B cell (primary cell): ENCODE results near the gene PAM. TPM values are rescaled to one million over a fixed set of nuclear protein-coding genes. Genes with fewer than 3 reads are reported as not detected.
"Not testable (repeated sequence)": the region's sequence is repeated elsewhere in the genome, so short reads cannot be mapped to it uniquely, and the experiment has no call there.

Experiments
- ATAC-seq: fragments of 200-7000 bp; cut with Tn5 transposase; one replicate; pipeline ENCODE4 v1.10.0; 2021; ENCODE audit warnings: low read depth, mild to moderate bottlenecking, moderate number of reproducible peaks, moderate library complexity
- CTCF ChIA-PET: fragments of 350-600 bp; sonication (Branson Sonifier 250); formaldehyde crosslinking; loops from one replicate; lab custom pipeline; 2021; ENCODE audit warnings: antibody characterized with exemption, inconsistent platforms; lab: Charles Lee
- POLR2A ChIA-PET: fragments of 350-600 bp; sonication (Branson Sonifier 250); formaldehyde crosslinking; loops from one replicate; lab custom pipeline; 2021; ENCODE audit warnings: antibody characterized with exemption; lab: Charles Lee
- DNase-seq: peaks from one replicate; pipeline ENCODE4 v3.0.0; 2013
- H2AFZ ChIP-seq: 2 replicates; pipeline ENCODE4 v1.6.1; 2012; ENCODE audit warnings: mild to moderate bottlenecking, low read depth, low read length; ENCODE audit not compliant: insufficient read depth, poor library complexity, severe bottlenecking
- H3K27ac ChIP-seq, 2 donors: 1 replicate in 1 of 2; 2 replicates in 1 of 2; pipeline ENCODE4 v1.5.1; 2012 to 2013; ENCODE audit warnings: low read length in 2 of 2, mild to moderate bottlenecking in 2 of 2, moderate library complexity in 1 of 2
- H3K27me3 ChIP-seq, 4 experiments: fragments of 200-600 bp in 1 of 4; sonication (generic) in 1 of 4; replicated peaks in 1 of 4; 1 replicate in 2 of 4; 2 replicates in 2 of 4; pipeline versions ENCODE4 v1.6.1 to v1.7.0; 2013 to 2016; ENCODE audit warnings: low read length in 3 of 4, mild to moderate bottlenecking in 2 of 4, mixed read lengths in 1 of 4, moderate library complexity in 1 of 4; ENCODE audit not compliant: insufficient read depth in 4 of 4, control insufficient read depth in 3 of 4; ENCODE audit errors: control extremely low read depth in 1 of 4
- H3K36me3 ChIP-seq, 2 experiments: replicated peaks in 1 of 2; 1 replicate in 1 of 2; 2 replicates in 1 of 2; pipeline versions ENCODE4 v1.6.1 to v1.7.1; 2013; ENCODE audit warnings: low read length in 1 of 2; ENCODE audit not compliant: insufficient read depth in 2 of 2, control insufficient read depth in 1 of 2; ENCODE audit errors: control extremely low read depth in 1 of 2, extremely low read depth in 1 of 2
- H3K4me1 ChIP-seq, 2 donors: fragments of 200-600 bp in 1 of 2; sonication (generic) in 1 of 2; 1 replicate in 1 of 2; 2 replicates in 1 of 2; pipeline versions ENCODE4 v1.5.1 to v1.6.1; 2013 to 2017; ENCODE audit warnings: low read length in 2 of 2; ENCODE audit not compliant: control insufficient read depth in 2 of 2, insufficient read depth in 2 of 2
- H3K4me2 ChIP-seq: replicated peaks from 2 replicates; pipeline ENCODE3; 2012; ENCODE audit warnings: mild to moderate bottlenecking, low read depth, low read length; ENCODE audit not compliant: poor library complexity, severe bottlenecking
- H3K4me3 ChIP-seq, 5 experiments: fragments of 200-600 bp in 1 of 5; sonication (generic) in 1 of 5; 1 replicate in 3 of 5; 2 replicates in 2 of 5; pipeline versions ENCODE4 v1.5.1 to v1.7.0; 2011 to 2016; ENCODE audit warnings: low read length in 4 of 5, mild to moderate bottlenecking in 4 of 5, low read depth in 2 of 5, control low read depth in 1 of 5, moderate library complexity in 1 of 5; ENCODE audit not compliant: insufficient read depth in 1 of 5; ENCODE audit errors: control extremely low read depth in 1 of 5, extremely low read depth in 1 of 5
- H3K79me2 ChIP-seq: fragments of 200-600 bp; sonication (generic); one replicate; pipeline ENCODE4 v1.6.0; 2016; ENCODE audit warnings: low read length; ENCODE audit not compliant: control insufficient read depth, insufficient read depth
- H3K9ac ChIP-seq: fragments of 200-600 bp; sonication (generic); 2 replicates; pipeline ENCODE4 v1.6.1; 2017; ENCODE audit warnings: mild to moderate bottlenecking, low read length, moderate library complexity
- H3K9me3 ChIP-seq, 3 donors: one replicate each; pipeline versions ENCODE4 v1.6.1 to v1.7.1; 2013; ENCODE audit warnings: low read length in 2 of 3; ENCODE audit not compliant: control insufficient read depth in 2 of 3, insufficient read depth in 1 of 3; ENCODE audit errors: control extremely low read depth in 1 of 3
- H4K20me1 ChIP-seq: 2 replicates; pipeline ENCODE4 v1.6.0; 2012; ENCODE audit warnings: mild to moderate bottlenecking, low read length; ENCODE audit not compliant: insufficient read depth, control insufficient read depth, poor library complexity, severe bottlenecking
- H3K27ac Mint-ChIP-seq: one replicate; pipeline ENCODE4 v1.8.0; 2021; ENCODE audit warnings: mixed read lengths
- H3K27me3 Mint-ChIP-seq: one replicate; pipeline ENCODE4 v1.8.0; 2021; ENCODE audit warnings: mixed read lengths
- H3K4me1 Mint-ChIP-seq: one replicate; pipeline ENCODE4 v1.8.0; 2021; ENCODE audit warnings: mixed read lengths
- H3K4me3 Mint-ChIP-seq: one replicate; pipeline ENCODE4 v1.8.0; 2021; ENCODE audit warnings: mixed read lengths
- H3K9me3 Mint-ChIP-seq: one replicate; pipeline ENCODE4 v1.8.0; 2022; ENCODE audit warnings: mixed read lengths; ENCODE audit not compliant: insufficient read depth
- CTCF ChIP-seq: fragments of 200-600 bp; IDR thresholded peaks from one replicate; pipeline ENCODE4 v1.8.0; 2022; ENCODE audit warnings: antibody characterized with exemption, mild to moderate bottlenecking
- EZH2 ChIP-seq: IDR thresholded peaks from 2 replicates; pipeline ENCODE4 v1.6.1; 2012; ENCODE audit warnings: borderline replicate concordance, low read depth, mild to moderate bottlenecking, moderate library complexity, low read length; ENCODE audit not compliant: insufficient read depth, poor library complexity, severe bottlenecking
- WGBS: methylation state at CpG from one replicate; pipeline ENCODE4 v1.1.5; 2013; ENCODE audit warnings: missing lambda C conversion rate; ENCODE audit not compliant: insufficient coverage; 5-methylcytosine and 5-hydroxymethylcytosine counted together
- intact Hi-C: fragments of 100-400 bp; cut with micrococcal nuclease; formaldehyde crosslinking; loops from one replicate; pipeline ENCODE4 v1.10.0; 2022
- polyA plus RNA-seq: library from polyadenylated mRNA; depleted of rRNA; stranded (reverse); fragments of >200 nt; gene quantifications from 2 replicates; pipeline ENCODE4 v1.2.3, GENCODE V29; 2012
- total RNA-seq, 2 donors: library from RNA; stranded (reverse); fragments of 120-200 nt in 1 of 2; gene quantifications; 1 replicate in 1 of 2; 2 replicates in 1 of 2; pipeline versions ENCODE4 v1.2.3 to v1.2.4, GENCODE V29; 2013 to 2022

Gene PAM
- total and polyA plus RNA-seq, 2 donors (not counting 1 experiment from before 2014, with no cell fraction given), result 1.00 to 34.8 TPM

DNA sequence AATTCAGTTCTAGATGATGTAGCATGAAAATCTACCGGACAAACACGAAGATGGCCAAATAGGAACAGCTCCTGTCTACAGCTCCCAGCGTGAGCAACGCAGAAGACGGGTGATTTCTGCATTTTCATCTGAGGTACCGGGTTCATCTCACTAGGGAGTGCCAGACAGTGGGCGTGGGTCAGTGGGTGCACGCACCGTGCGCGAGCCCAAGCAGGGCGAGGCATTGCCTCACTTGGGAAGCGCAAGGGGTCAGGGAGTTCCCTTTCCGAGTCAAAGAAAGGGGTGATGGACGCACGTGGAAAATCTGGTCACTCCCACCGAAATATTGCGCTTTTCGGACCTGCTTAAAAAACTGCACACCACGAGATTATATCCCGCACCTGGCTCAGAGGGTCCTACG, 291.6 kb downstream of the PAM start:
- DNase-seq, H3K4me3 ChIP-seq, intact Hi-C loops, H3K27ac ChIP-seq, ATAC-seq, H3K79me2 ChIP-seq, H3K27me3 ChIP-seq, H4K20me1 ChIP-seq, H3K9me3 ChIP-seq, H2AFZ ChIP-seq, H3K36me3 ChIP-seq, POLR2A ChIA-PET, H3K4me1 Mint-ChIP-seq, H3K9me3 Mint-ChIP-seq, H3K4me1 ChIP-seq, H3K4me2 ChIP-seq, H3K4me3 Mint-ChIP-seq, H3K27ac Mint-ChIP-seq, H3K9ac ChIP-seq: not testable (repeated sequence)
- WGBS, result 92% methylated on average over 22 of the region's 22 CpGs
- H3K27me3 Mint-ChIP-seq, result peaks cover 12% of the 10 kb centered on the region
- CTCF ChIA-PET, result interaction anchor here (1.3 kb wide), 1 partner anchor 10 kb away, joined by 5 read pairs; no protein-coding TSS in a partner anchor

DNA sequence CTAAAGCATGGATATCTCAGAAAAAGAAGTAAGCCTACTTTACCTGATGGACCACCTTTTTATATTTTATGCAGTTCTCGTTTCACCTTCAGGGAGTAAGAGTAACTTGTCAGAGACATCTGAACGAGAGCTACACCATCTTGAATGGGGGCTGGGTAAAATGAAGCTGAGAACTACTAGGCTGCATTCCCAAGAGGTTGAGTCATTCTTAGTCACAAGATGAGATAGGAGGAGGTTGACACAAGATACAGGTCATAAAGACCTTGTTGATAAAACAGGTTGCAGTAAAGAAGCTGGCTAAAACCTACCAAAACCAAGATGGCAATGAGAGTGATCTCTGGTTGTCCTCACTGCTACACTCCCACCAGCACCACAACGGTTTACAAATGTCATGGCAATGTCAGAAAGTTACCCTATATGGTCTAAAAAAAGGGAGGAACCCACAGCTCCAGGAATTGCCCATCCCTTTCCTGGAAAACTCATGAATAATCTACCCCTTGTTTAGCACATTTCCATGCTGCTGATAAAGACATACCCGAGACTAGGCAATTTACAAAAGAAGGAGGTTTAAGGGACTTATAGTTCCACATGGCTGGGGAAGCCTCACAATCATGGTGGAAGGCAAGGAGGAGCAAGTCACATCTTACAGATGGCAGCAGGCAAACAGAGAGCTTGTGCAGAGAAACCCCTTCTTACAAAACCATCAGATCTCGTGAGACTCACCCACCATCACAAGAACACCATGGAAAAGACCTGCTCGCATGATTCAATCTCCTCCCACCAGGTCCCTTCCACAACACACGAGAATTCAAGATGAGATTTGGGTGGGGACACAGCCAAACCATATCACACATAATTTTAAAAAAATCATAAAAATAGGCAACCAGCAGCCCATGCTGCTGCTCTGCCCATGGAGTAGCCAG, 302.4 kb downstream of the PAM start:
- ATAC-seq, result no peak

More for the DNA sequence above, 302.4 kb downstream of the PAM start:
- no peak for DNase-seq
- ChIA-PET CTCF (interaction anchor here (1.7 kb wide), 1 partner anchor 18 kb away, joined by 4 read pairs; no protein-coding TSS in a partner anchor), POLR2A (no interaction called here)
- Histone ChIP-seq H3K27ac (no peak overlapping the region), H4K20me1 (no peaks in the 10 kb centered on the region), H3K4me1 (no peaks in the 10 kb centered on the region), H3K9me3 (no peaks in the 10 kb centered on the region), H3K4me2 (no peak overlapping the region), H3K36me3 (no peaks in the 10 kb centered on the region), H3K79me2 (no peaks in the 10 kb centered on the region), H3K9ac (no peak overlapping the region), H3K27me3 (peaks cover 0 to 2% (median 0%) of the 10 kb centered on the region in 4 experiments), H3K4me3 (no peak overlapping the region), H2AFZ (no peak overlapping the region)
- H3K4me1 Mint-ChIP-seq, result no peaks in the 10 kb centered on the region
- TF ChIP-seq CTCF (no peak), EZH2 (no peak)
- H3K27ac Mint-ChIP-seq, result no peak overlapping the region
- no peaks in the 10 kb centered on the region for H3K9me3 Mint-ChIP-seq
- WGBS, result 81% methylated on average over 3 of the region's 7 CpGs
- no peak overlapping the region for H3K4me3 Mint-ChIP-seq
- H3K27me3 Mint-ChIP-seq, result peaks cover 8% of the 10 kb centered on the region
- intact Hi-C loops, result no loop called here
